ENCODE measurements around the gene SCGB1A1.

GRCh38 chr11:62387381-62387780, 31.5 kb upstream of the SCGB1A1 start:
- TF ChIP-seq ZNF384 (IDR thresholded peaks at IDR 0.05) (no peak), LEF1 (IDR thresholded peaks at IDR 0.05; ENCODE audit: borderline replicate concordance) (no peak), ELF4 (IDR thresholded peaks at IDR 0.05) (no peak), HDGF (IDR thresholded peaks at IDR 0.05; ENCODE audit: borderline replicate concordance) (no peak), TARDBP (IDR thresholded peaks at IDR 0.05) (no peak), BHLHE40 (IDR thresholded peaks at IDR 0.05; ENCODE audit: borderline replicate concordance) (no peak), SP1 (IDR thresholded peaks at IDR 0.05) (no peak), CTBP1 (IDR thresholded peaks at IDR 0.05; ENCODE audit: borderline replicate concordance) (no peak)
- TF ChIP-seq, protein P1, sequence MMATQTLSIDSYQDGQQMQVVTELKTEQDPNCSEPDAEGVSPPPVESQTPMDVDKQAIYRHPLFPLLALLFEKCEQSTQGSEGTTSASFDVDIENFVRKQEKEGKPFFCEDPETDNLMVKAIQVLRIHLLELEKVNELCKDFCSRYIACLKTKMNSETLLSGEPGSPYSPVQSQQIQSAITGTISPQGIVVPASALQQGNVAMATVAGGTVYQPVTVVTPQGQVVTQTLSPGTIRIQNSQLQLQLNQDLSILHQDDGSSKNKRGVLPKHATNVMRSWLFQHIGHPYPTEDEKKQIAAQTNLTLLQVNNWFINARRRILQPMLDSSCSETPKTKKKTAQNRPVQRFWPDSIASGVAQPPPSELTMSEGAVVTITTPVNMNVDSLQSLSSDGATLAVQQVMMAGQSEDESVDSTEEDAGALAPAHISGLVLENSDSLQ (IDR thresholded peaks at IDR 0.05): no peak

Measured in HEK293T (cell line).